ENCODE data around the gene TCF4. TPM values are rescaled to one million over a fixed set of nuclear protein-coding genes. Genes with fewer than 3 reads are reported as not detected.

TCF4 gene
- total RNA-seq, 2 donors from 2014 or later, result 0.79 to 1.3 TPM

DNA sequence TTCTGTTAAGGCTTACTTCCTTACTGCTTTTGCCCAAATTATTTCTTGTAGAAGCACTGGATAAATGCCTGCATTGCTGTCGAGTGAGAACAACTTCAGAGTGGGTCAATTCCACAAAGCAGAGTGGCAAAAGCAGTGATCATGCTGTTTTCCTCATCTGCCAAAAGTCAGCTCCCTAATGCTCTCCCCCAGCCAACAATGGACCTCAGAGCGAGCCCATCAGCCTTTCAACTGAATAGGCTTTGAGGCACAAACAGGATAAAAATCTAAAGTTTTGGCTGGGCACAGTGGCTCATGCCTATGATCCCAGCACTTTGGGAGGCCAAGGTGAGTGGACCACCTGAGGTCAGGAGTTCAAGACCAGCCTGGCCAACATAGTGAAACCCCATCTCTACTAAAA, 222.7 kb downstream of the TCF4 start:
- no peak overlapping the region for H3K4me3 Mint-ChIP-seq
- H3K27me3 Mint-ChIP-seq, result no peaks in the 10 kb centered on the region
- no peak for ATAC-seq (replicated peaks)
- H3K9me3 Mint-ChIP-seq, result no peaks in the 10 kb centered on the region
- H3K36me3 Mint-ChIP-seq (ENCODE audit: low read depth), result no peaks in the 10 kb centered on the region
- no peaks in the 10 kb centered on the region for H3K4me1 Mint-ChIP-seq
- H3K27ac Mint-ChIP-seq, result no peak overlapping the region

GRCh38 chr18:55362303-55362702, 225.7 kb downstream of the TCF4 start:
- Mint-ChIP-seq H3K36me3 (ENCODE audit: low read depth) (no peaks in the 10 kb centered on the region), H3K9me3 (peaks cover 4% of the 10 kb centered on the region), H3K4me3 (no peak overlapping the region), H3K4me1 (no peaks in the 10 kb centered on the region), H3K27ac (no peak overlapping the region), H3K27me3 (no peaks in the 10 kb centered on the region)
- ATAC-seq (replicated peaks), result no peak

DNA sequence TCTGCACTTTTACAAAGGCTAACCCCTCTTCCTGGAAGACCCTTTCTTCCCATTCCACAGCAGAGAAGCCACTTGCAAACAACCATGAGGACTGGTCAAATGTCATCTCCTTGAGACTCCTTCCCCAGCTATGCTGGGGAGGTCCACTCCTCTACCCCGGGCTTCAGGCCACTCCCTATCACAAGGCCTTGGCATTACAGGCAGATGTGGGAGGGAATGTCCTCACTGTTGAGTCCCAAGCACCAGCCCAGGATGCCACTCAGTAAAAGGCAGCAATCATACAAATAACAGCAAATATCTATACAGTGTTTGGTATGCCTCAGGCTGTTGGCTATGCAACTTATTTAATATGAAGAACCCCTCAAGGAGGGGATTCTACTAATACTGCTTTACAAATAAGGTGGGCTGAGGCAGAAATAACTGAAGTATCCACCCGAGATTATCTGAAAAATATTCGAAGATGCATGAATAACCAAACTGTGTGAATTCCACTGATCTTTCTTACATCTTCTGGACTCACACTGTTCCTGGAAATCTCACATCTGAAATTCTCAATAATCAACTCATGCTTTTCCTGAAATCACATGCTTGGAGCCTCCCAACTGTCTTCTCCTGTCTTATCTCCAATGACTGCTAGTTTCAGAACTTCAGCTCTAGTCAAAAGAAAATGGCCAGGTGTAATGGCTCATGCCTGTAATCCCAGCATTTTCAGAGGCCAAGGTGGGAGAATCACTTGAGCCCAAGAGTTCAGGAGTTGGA, 226.3 kb downstream of the TCF4 start:
- ATAC-seq (replicated peaks), result no peak
- no peak overlapping the region for H3K27ac Mint-ChIP-seq
- H3K4me3 Mint-ChIP-seq, result no peak overlapping the region
- no peaks in the 10 kb centered on the region for H3K27me3 Mint-ChIP-seq
- no peaks in the 10 kb centered on the region for H3K4me1 Mint-ChIP-seq
- H3K36me3 Mint-ChIP-seq (ENCODE audit: low read depth), result no peaks in the 10 kb centered on the region
- H3K9me3 Mint-ChIP-seq, result peaks cover 4% of the 10 kb centered on the region

- Mint-ChIP-seq H3K4me3 (no peak overlapping the region), H3K9me3 (peaks cover 4% of the 10 kb centered on the region), H3K27me3 (no peaks in the 10 kb centered on the region), H3K27ac (no peak overlapping the region), H3K4me1 (no peaks in the 10 kb centered on the region), H3K36me3 (ENCODE audit: low read depth) (no peaks in the 10 kb centered on the region)
- ATAC-seq (replicated peaks), result no peak
Measured at GRCh38 chr18:55360061-55360460, 227.9 kb downstream of the TCF4 start.

DNA sequence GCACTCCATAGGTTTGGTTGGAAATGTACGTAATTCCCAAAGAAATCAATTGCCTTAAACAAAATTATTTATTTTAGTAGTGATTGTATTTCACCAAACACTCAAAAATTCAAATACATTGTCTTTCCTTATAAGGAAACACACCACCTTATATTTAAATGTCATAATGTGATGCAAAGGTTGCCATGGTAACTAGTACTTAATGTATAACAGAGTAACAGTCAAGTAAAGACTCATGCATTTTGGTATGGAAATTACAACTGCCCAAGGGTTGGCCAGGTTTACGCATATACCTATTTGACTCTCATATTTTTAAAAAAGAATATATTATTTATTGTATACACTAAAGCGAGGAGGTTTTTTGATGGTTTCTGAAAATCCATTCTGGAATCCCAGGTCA, 231.2 kb downstream of the TCF4 start:
- no peak overlapping the region for H3K27ac Mint-ChIP-seq
- no peak overlapping the region for H3K4me3 Mint-ChIP-seq
- H3K9me3 Mint-ChIP-seq, result peaks cover 4% of the 10 kb centered on the region
- ATAC-seq (replicated peaks), result no peak
- H3K36me3 Mint-ChIP-seq (ENCODE audit: low read depth), result no peaks in the 10 kb centered on the region
- no peaks in the 10 kb centered on the region for H3K4me1 Mint-ChIP-seq
- peaks cover 3% of the 10 kb centered on the region for H3K27me3 Mint-ChIP-seq

DNA sequence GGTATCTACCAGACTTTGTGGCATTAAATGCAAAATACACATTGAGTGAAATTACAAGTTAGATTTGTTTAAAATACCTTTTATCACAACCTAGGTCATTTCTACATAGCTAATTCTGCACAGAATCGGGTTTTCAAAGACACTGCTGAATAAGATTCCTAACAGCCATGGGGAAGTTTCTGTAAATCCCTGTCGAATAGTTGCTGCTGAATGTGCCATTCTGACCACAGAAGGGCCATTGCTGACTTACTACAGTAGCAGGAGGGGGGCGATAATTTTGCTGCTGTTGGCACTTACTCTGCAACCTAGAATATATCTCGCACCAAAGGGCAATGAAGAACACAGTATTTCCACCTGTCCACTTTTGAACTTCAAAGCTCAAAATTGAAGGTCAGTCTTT, 232.8 kb downstream of the TCF4 start:
- no peak for ATAC-seq (replicated peaks)
- Mint-ChIP-seq H3K27ac (no peak overlapping the region), H3K36me3 (ENCODE audit: low read depth) (no peaks in the 10 kb centered on the region), H3K4me1 (no peaks in the 10 kb centered on the region), H3K9me3 (peaks cover 4% of the 10 kb centered on the region), H3K4me3 (no peak overlapping the region), H3K27me3 (peaks cover 3% of the 10 kb centered on the region)

GRCh38 chr18:55354795-55355194, 233.2 kb downstream of the TCF4 start:
- Mint-ChIP-seq H3K4me3 (no peak overlapping the region), H3K36me3 (ENCODE audit: low read depth) (no peaks in the 10 kb centered on the region), H3K4me1 (no peaks in the 10 kb centered on the region), H3K27me3 (peaks cover 3% of the 10 kb centered on the region), H3K9me3 (peaks cover 4% of the 10 kb centered on the region), H3K27ac (no peak overlapping the region)
- no peak for ATAC-seq (replicated peaks)

DNA sequence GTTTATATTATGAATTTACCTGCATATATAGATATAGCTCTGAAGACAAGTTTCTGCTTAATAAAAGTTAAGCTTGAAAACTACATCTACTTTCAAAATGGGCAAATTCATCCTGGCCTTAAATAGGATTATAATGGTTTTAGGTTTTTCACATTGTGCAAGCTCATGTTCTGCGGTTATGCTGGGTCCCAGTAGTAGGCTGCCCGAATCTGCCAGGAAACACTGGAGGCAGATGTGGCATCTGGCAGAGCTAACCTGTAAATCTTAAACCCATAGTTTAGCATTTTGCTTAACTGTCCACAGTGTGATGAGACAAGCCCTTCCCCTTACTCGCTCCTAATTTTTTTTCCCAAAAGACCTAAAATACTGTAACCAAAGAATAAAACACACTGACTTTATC, 234.2 kb downstream of the TCF4 start:
- Mint-ChIP-seq H3K27me3 (peaks cover 3% of the 10 kb centered on the region), H3K36me3 (ENCODE audit: low read depth) (no peaks in the 10 kb centered on the region), H3K27ac (no peak overlapping the region), H3K9me3 (peaks cover 4% of the 10 kb centered on the region), H3K4me1 (no peaks in the 10 kb centered on the region), H3K4me3 (no peak overlapping the region)
- no peak for ATAC-seq (replicated peaks)

DNA sequence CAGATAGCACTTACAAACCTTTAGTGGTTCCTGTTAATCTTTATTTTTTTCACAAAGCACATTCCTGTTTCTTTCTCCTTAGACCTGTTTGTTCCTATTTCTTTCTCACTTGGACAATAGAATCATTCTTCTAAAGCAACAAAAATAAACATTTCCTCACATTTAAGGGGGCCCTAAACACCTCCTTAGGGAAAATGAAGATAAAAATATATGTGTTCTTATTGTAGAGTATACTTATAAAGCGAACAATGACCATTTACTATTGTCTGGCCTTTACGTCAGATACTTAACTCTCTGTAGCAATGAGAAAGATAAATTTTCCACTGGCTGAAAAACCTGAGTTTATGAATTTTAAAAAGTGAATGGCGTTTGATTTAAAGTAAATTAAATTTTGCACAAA, 234.6 kb downstream of the TCF4 start:
- H3K4me1 Mint-ChIP-seq, result no peaks in the 10 kb centered on the region
- peaks cover 3% of the 10 kb centered on the region for H3K27me3 Mint-ChIP-seq
- H3K9me3 Mint-ChIP-seq, result peaks cover 4% of the 10 kb centered on the region
- H3K27ac Mint-ChIP-seq, result no peak overlapping the region
- ATAC-seq (replicated peaks), result no peak
- no peaks in the 10 kb centered on the region for H3K36me3 Mint-ChIP-seq (ENCODE audit: low read depth)
- no peak overlapping the region for H3K4me3 Mint-ChIP-seq

DNA sequence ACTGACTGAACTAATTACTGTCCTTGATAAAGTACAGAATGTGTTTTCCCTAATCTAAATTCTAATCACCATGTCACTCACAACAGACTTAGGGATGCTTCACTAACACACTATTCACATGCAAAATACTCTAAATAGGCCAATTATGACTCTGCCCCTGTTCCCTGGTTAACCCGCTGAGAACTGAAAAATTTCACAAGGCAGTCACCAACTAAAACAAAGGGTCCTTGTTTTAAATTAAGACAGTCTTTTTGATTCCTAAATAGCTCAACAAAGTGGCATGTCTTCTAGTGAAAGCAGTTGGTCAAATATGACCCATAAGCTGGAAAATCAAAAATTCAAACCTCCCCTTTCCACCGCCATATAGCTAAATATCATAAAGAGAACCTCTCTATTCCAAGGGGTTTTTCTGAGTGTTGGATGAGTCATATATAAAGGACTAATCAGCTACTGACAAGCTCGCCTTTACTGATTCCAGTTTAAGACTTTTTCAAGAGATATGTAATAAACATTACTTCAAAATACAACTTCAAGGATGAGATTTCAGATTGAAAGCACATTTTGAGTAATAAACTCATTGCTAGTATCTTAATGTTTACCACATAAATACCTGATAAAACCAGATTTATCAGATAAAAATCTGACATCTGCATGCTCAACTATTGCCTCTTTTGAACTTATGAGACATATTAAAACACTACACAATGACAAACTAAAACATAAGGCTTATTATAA, 235.8 kb downstream of the TCF4 start:
- H3K4me1 Mint-ChIP-seq, result no peaks in the 10 kb centered on the region
- H3K27me3 Mint-ChIP-seq, result peaks cover 3% of the 10 kb centered on the region
- ATAC-seq (replicated peaks), result no peak
- no peak overlapping the region for H3K27ac Mint-ChIP-seq
- no peak overlapping the region for H3K4me3 Mint-ChIP-seq
- no peaks in the 10 kb centered on the region for H3K36me3 Mint-ChIP-seq (ENCODE audit: low read depth)
- no peaks in the 10 kb centered on the region for H3K9me3 Mint-ChIP-seq

- no peaks in the 10 kb centered on the region for H3K4me1 Mint-ChIP-seq
- no peak overlapping the region for H3K4me3 Mint-ChIP-seq
- no peak overlapping the region for H3K27ac Mint-ChIP-seq
- no peak for ATAC-seq (replicated peaks)
- no peaks in the 10 kb centered on the region for H3K36me3 Mint-ChIP-seq (ENCODE audit: low read depth)
- no peaks in the 10 kb centered on the region for H3K9me3 Mint-ChIP-seq
- H3K27me3 Mint-ChIP-seq, result peaks cover 3% of the 10 kb centered on the region
Measured at GRCh38 chr18:55351241-55351691, 236.7 kb downstream of the TCF4 start.

DNA sequence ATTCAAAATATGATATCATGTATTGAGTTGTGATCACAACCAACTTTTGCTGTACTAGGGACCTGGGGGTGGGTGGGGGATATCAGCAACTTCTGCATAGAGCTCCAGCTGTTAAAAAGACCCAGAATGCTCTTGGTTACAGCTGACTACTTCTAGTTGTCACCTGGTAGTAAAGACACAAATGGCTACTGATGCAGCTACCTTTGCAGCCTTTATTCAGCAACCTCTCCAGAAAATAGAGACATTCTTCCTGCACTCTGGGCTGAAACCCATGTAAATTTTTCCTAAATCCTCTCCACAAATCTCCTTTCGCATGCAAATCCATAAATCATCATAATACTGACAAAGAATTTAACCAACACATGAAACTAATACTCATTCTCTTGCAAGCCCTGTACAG, 238.3 kb downstream of the TCF4 start:
- H3K36me3 Mint-ChIP-seq (ENCODE audit: low read depth), result no peaks in the 10 kb centered on the region
- no peak overlapping the region for H3K27ac Mint-ChIP-seq
- no peak for ATAC-seq (replicated peaks)
- H3K9me3 Mint-ChIP-seq, result no peaks in the 10 kb centered on the region
- peaks cover 3% of the 10 kb centered on the region for H3K27me3 Mint-ChIP-seq
- no peaks in the 10 kb centered on the region for H3K4me1 Mint-ChIP-seq
- H3K4me3 Mint-ChIP-seq, result no peak overlapping the region

GRCh38 chr18:55346961-55347740, 240.8 kb downstream of the TCF4 start:
- no peaks in the 10 kb centered on the region for H3K27me3 Mint-ChIP-seq
- H3K9me3 Mint-ChIP-seq, result no peaks in the 10 kb centered on the region

DNA sequence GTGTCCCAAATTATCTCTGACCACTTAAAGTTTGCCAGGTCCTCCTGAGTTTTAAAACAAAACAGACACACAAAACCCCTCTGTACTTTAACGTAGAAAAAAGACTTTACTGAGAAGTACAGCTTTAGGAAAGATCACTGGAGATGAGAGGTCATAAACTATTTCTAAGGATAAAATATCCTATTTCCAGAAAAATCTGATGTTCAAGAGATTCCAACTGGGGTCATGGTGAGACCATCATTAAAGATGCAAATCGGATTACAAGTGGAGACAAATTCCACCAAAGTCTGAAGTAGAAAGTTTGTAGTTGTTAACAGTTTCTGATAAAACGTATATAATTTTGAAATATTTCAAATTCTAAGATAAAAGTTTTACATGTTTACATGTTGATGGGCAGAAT, 241.6 kb downstream of the TCF4 start:
- Mint-ChIP-seq H3K27me3 (no peaks in the 10 kb centered on the region), H3K27ac (no peak overlapping the region), H3K4me3 (no peak overlapping the region), H3K9me3 (no peaks in the 10 kb centered on the region), H3K36me3 (ENCODE audit: low read depth) (no peaks in the 10 kb centered on the region), H3K4me1 (no peaks in the 10 kb centered on the region)
- no peak for ATAC-seq (replicated peaks)

More at GRCh38 chr18:55346961-55347740, 240.8 kb downstream of the TCF4 start:
- Mint-ChIP-seq H3K4me1 (no peaks in the 10 kb centered on the region), H3K27ac (no peak overlapping the region), H3K4me3 (no peak overlapping the region), H3K36me3 (ENCODE audit: low read depth) (no peaks in the 10 kb centered on the region)
- ATAC-seq (replicated peaks), result no peak

Data from activated T-helper 17 cell treated with anti-CD3 and anti-CD28 coated beads, Interleukin-2, amount 50 U/mL, for 72 hours (primary cell).